Measurements from ENCODE around the gene FAM161B. TPM values are rescaled to one million over a fixed set of nuclear protein-coding genes. Genes with fewer than 3 reads are reported as not detected.
"Not testable (repeated sequence)": the region's sequence is repeated elsewhere in the genome, so short reads cannot be mapped to it uniquely, and the experiment has no call there.

The FAM161B gene
- total RNA-seq, 1 experiment from 2014 or later = 1.6 TPM

DNA sequence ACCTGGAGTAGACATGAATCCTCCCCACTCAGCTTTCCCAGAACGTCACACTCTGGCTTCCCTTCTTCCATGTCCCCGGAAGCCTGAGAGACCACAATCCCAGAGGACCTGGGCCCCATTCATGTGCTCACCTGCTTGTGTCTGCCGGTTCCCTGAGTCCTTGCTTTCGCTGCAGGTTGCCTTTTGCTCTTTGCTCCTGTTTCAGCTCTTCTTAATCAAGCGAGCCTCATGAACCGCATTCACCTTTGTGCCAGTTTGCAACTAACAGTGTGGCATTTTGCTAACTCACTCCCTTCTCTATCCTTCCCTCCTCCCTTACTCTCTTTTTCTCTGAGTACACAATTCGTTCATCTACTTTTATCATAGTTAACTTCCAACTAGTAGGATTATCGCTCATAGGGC, 46.1 kb upstream of the FAM161B start:
- intact Hi-C loops (cut with micrococcal nuclease) = no loop called here
- Histone ChIP-seq H3K4me2 (ENCODE audit: low read length) (no peak overlapping the region), H3K27ac (ENCODE audit: low read depth, low read length) (no peak overlapping the region), H3K9me2 (ENCODE audit: insufficient read depth) (no peaks in the 10 kb centered on the region), H3K36me3 (ENCODE audit: control insufficient read depth in 1 of 2, insufficient read depth in 2 of 2, low read length in 2 of 2) (peaks cover 0 to 4% of the 10 kb centered on the region in 2 experiments; a peak in 1 of 4 replicates), H2AFZ (ENCODE audit: low read depth, low read length, poor library complexity, severe bottlenecking) (no peak overlapping the region), H4K20me1 (ENCODE audit: insufficient read depth) (no peaks in the 10 kb centered on the region), H3K4me1 (ENCODE audit: control insufficient read depth in 1 of 2, insufficient read depth in 2 of 2, low read length in 2 of 2) (no peaks in the 10 kb centered on the region), H3K27me3 (ENCODE audit: insufficient read depth, low read length) (no peaks in the 10 kb centered on the region), H3K9me3 (ENCODE audit: control insufficient read depth in 1 of 2, insufficient read depth in 1 of 2, low read depth in 1 of 2, low read length in 2 of 2) (no peaks in the 10 kb centered on the region), H3K9ac (ENCODE audit: low read length) (no peak overlapping the region), H3K79me2 (ENCODE audit: insufficient read depth, low read length) (no peaks in the 10 kb centered on the region), H3K4me3 (replicated peaks in 1 of 2; ENCODE audit: low read depth in 1 of 2, low read length in 2 of 2) (no peak overlapping the region)
- CTCF ChIA-PET = no interaction called here
- ATAC-seq (no peak), DNase-seq (ENCODE audit: low read depth, low spot score) (no peak)
- no TSS peak for BruUV-seq (replicated peaks)
- RAD21 ChIA-PET (ENCODE audit: low non-redundant PET in 1 of 2, low total read pairs in 2 of 2, uncharacterized antibody in 2 of 2, unreplicated experiment in 2 of 2) = no interaction called here
- POLR2A ChIA-PET = no interaction called here
- TF ChIP-seq EZH2phosphoT487 (IDR thresholded peaks at IDR 0.05; ENCODE audit: borderline replicate concordance) (no peak), ZNF274 (IDR thresholded peaks at IDR 0.05; ENCODE audit: low read depth, low read length) (no peak), CBX3 (IDR thresholded peaks at IDR 0.05; ENCODE audit: low read depth) (no peak), SIN3A (IDR thresholded peaks at IDR 0.05; ENCODE audit: low read depth) (no peak), SP1 (IDR thresholded peaks at IDR 0.05; ENCODE audit: low read depth) (no peak), RAD21 (IDR thresholded peaks at IDR 0.05; ENCODE audit: low read depth) (no peak)
- TF ChIP-seq, protein P1, sequence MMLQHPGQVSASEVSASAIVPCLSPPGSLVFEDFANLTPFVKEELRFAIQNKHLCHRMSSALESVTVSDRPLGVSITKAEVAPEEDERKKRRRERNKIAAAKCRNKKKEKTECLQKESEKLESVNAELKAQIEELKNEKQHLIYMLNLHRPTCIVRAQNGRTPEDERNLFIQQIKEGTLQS (IDR thresholded peaks at IDR 0.05) = no peak
- TF ChIP-seq, protein P2, sequence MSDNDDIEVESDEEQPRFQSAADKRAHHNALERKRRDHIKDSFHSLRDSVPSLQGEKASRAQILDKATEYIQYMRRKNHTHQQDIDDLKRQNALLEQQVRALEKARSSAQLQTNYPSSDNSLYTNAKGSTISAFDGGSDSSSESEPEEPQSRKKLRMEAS (IDR thresholded peaks at IDR 0.05) = no peak
- TF ChIP-seq, protein P3, sequence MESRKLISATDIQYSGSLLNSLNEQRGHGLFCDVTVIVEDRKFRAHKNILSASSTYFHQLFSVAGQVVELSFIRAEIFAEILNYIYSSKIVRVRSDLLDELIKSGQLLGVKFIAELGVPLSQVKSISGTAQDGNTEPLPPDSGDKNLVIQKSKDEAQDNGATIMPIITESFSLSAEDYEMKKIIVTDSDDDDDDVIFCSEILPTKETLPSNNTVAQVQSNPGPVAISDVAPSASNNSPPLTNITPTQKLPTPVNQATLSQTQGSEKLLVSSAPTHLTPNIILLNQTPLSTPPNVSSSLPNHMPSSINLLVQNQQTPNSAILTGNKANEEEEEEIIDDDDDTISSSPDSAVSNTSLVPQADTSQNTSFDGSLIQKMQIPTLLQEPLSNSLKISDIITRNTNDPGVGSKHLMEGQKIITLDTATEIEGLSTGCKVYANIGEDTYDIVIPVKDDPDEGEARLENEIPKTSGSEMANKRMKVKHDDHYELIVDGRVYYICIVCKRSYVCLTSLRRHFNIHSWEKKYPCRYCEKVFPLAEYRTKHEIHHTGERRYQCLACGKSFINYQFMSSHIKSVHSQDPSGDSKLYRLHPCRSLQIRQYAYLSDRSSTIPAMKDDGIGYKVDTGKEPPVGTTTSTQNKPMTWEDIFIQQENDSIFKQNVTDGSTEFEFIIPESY (IDR thresholded peaks at IDR 0.05; ENCODE audit: extremely low read depth, insufficient replicate concordance, low read length) = no peak

DNA sequence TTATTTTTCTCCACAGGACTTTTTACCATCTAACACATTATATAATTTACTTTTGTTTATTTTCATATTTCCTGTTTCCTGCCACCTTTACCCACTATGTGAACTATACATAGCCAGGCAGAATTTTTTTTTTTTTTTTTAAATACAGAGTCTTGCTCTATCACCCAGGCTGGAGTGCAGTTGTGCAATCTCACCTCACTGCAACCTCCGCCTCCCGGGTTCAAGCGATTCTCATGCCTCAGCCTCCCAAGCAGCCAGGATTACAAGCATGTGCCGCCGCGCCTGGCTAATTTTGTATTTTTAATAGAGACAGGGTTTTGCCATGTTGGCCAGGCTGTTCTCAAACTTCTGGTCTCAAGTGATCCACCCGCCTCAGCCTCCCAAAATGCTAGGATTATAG, 45.0 kb upstream of the FAM161B start:
- H3K4me2 ChIP-seq (ENCODE audit: low read length); H3K9me3 ChIP-seq (ENCODE audit: control insufficient read depth in 1 of 2, insufficient read depth in 1 of 2, low read depth in 1 of 2, low read length in 2 of 2); H3K79me2 ChIP-seq (ENCODE audit: insufficient read depth, low read length); H3K4me3 ChIP-seq (replicated peaks in 1 of 2; ENCODE audit: low read depth in 1 of 2, low read length in 2 of 2); CTCF ChIA-PET; RAD21 ChIA-PET (ENCODE audit: low non-redundant PET in 1 of 2, low total read pairs in 2 of 2, uncharacterized antibody in 2 of 2, unreplicated experiment in 2 of 2); H3K27ac ChIP-seq (ENCODE audit: low read depth, low read length); H3K9me2 ChIP-seq (ENCODE audit: insufficient read depth); H3K9ac ChIP-seq (ENCODE audit: low read length); POLR2A ChIA-PET; BruUV-seq (replicated peaks); H2AFZ ChIP-seq (ENCODE audit: low read depth, low read length, poor library complexity, severe bottlenecking); DNase-seq (ENCODE audit: low read depth, low spot score); H3K36me3 ChIP-seq (ENCODE audit: control insufficient read depth in 1 of 2, insufficient read depth in 2 of 2, low read length in 2 of 2); intact Hi-C loops (cut with micrococcal nuclease); H4K20me1 ChIP-seq (ENCODE audit: insufficient read depth); ATAC-seq; H3K27me3 ChIP-seq (ENCODE audit: insufficient read depth, low read length); H3K4me1 ChIP-seq (ENCODE audit: control insufficient read depth in 1 of 2, insufficient read depth in 2 of 2, low read length in 2 of 2): not testable (repeated sequence)

Measured in HCT116 (cell line).